HG02759 (cell line): Measurements from ENCODE around the gene IFNLR1.

Source experiments
- ATAC-seq: cut with Tn5 transposase; IDR thresholded peaks from one replicate; pipeline ENCODE4 v1.9.1; 2021; ENCODE audit warnings: mild to moderate bottlenecking, moderate library complexity; ENCODE audit not compliant: unreplicated experiment

Gene IFNLR1

DNA sequence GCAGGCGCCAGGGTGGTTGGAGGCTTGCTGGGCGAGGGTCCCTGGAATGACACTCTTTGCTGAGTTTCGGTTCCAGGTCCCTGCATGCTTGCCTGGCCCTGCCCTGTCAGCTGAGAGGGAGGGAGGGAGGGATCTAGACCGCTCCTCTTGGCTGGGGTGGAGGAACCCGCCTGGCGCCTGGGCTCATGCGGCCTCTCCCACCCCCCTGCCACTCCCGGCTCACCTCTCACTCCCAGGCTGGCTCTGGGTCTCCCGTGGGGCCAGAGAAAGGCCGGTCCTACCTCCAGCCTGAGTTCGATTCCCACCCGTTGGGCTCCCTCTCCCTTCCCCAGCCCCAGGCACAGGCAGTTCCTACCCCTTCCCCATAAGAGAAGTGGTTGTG, 19.0 kb upstream of the IFNLR1 start:
- no peak for ATAC-seq

DNA sequence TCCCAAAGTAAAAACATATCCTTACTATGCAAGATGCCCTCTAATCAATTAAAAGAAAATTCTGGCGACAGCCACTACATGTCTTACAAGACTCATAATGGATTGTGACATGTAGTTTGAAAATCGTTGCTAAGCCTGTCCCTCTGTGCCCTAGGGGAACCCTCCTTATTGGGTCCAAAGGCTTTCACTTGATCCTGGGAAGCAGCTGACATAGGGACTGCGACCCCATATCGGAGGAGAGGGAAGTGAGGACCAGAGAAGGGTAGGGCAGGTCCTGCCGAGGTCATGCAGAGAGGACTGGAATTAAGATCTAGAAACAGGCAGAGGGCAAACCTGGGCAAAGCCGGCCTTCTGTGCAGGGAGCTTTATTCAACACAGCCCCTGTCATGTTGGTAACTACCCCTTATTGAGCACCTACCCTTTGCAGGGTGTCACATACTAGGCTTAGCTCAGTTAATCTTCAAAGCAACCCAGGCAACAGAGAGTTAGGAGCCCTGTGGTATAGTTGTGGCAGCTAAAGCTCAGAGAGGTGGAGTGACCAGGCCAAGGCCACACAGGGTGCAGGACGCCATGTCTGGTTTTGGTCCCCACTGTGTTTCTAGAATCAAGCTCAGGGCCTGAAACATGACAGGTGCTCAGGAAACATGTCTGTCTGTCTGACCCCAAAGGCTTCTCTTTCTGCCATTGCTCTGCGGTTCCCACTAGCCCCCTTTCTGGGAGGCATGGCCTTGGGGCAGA, 18.4 kb upstream of the IFNLR1 start:
- no peak for ATAC-seq

DNA sequence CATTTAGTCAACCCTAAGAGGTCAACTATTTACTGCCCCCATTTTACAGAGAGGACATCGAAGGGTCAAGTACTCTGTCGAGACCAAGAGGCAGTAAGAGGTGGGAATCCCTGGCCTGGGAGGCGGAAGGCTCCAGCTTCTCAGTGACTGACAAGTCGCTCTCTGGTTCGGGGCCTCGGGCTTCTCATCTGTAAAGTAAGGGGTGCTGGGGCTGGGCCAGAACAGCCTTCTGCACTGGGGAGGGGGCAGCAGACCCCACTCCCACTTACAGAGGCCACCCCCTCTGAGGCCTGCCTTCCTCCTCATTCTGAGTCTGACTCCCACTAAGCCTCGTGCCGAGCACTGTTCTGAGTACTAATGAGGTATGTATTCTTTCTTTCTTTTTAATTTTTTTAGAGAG, 17.0 kb upstream of the IFNLR1 start:
- ATAC-seq = no peak

DNA sequence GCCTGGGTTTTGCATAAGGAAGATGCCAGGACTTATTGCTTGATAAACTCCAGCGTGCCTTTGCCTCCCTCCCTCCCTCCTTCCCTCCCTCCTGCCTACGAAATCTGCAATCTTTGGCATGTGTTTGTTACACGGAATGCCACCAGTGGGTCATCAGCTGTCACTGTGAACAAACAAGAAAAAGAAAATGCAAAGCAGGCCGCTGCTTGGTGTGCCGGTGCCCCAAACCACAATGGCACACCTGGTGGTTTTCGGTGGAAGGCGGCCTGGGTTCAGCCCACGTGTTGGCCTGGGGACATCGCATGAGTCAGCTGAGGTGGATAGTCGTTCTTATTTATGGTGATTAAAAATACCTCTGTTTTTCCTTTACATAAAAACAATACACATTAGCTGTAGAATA, 16.3 kb upstream of the IFNLR1 start:
- peak; percentile 83 for ATAC-seq

DNA sequence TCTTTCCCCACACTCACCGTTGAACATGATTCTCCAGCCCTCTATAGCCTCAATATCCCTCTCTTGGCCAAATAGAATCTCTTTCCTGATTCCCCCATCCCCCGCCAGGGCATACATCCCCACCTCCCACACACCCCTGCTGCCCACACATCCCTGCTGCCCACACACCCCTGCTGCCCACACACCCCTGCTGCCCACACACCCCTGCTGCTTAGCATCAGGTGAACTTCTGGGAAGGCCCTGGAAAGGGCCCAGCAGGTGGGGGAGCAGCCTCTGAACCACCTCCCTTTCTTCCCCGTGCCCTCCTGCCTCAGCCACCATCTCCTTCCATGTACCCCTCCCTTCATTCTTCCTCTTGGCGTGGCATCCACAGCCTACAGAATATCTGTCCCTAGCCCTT, 15.9 kb upstream of the IFNLR1 start:
- no peak for ATAC-seq

DNA sequence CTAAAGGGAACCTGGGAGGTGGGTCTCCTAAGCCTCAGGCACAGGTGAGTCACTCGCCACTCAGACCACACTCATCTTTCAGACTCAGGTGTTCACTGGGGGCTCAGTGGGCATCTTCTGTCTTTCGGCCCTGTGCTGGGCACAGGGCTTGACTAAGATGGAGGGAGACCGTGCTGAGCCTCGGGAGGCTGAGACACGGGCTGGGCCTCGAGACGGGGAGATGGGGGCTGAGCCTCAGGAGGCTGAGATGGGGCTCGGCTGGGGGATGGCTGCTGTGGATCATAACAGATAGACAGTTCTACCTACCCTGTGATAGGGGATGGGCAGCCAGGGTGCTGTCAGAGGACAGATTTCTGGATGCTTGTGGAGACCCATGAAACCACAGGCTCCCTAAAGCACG, 15.5 kb upstream of the IFNLR1 start:
- ATAC-seq = no peak

DNA sequence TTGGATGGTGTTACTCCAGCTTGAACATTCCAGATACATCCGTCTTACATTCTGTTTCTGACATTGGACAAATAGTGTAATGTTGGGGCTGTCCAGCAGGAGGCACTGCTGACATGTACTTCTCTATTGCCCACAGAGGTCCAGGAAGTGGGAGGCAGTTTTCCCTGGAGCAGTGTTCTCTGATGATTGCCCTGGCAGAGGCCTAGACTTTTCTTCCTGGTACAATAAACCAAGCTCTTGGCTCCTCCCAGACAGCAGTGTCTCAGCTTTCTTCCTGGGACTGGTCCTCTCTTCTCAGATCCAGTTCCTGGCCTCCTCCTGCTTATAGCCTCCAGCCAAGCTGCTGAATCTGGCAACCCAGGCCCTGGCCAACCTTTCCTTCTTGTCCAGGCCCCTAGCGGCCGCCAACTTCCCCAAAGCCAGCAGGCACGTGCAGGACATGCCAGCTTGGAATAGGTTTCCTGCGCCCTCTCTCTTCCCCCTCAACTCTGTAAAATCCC, 14.9 kb upstream of the IFNLR1 start:
- ATAC-seq = no peak

DNA sequence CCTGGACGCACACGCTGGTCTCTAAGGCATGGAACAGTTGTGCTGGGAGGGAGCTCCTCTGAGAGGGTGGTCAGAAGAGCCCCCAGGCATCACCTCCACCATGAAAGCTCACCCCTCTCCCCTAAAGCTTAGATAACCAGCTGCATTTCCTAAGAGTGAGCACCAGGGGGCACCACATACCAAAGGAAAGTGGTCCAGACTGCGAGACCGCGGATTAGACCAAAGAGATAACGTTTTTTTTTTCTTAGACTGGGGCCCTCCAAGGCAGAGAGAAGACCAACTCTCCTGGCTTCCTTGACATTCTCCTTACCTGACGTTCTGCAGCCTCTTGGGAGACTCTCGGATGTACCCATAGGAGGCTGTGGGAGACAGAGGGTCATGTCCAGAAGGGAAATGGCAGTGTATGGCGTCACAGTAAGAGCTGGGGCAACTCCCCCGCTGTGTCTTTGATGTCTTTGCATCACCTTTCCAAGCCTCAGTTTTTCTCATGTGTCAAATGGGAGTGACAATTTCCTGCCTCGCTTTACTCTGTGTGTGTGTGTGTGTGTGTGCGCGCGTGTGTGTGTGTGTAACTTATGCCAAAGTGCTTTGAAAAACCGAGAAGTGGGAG, 12.3 kb upstream of the IFNLR1 start:
- ATAC-seq = no peak

DNA sequence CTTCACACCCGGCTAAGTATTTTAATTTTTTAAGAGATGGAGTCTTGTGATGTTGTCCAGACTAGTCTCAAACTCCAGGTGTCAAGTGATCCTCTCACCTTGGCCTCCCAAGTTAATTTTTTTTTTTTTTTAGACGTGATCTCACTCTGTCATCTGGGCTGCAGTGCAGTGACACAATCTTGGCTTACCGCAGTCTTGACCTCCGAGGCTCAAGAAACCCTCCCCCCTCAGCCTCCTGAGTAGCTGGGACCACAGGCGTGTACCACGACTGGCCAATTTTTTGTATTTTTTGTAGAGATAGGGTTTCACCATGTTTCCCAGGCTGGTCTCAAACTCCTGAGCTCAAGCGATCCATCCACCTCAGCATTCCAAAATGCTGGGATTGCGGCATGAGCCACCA, 11.7 kb upstream of the IFNLR1 start:
- no peak for ATAC-seq

DNA sequence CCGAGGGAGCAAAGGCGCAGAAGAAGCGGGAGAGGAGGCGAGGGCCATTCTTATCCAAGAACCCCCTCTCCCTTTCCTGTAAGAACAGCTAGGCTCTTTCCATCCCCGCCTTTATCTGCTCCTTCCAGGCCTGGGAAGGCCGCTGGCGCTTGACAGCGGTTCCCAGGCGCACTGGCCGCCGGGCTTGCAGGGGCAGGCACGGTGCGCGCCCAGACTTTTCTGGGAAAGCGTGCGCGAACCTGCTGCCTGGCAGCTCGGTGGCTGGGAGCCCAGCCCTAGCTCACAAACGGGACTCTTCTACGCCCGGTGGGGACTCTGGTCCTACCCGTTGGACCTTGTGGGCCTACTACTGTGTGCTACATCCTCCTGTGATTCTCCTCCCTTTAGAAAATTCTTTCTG, 8.8 kb upstream of the IFNLR1 start:
- no peak for ATAC-seq

DNA sequence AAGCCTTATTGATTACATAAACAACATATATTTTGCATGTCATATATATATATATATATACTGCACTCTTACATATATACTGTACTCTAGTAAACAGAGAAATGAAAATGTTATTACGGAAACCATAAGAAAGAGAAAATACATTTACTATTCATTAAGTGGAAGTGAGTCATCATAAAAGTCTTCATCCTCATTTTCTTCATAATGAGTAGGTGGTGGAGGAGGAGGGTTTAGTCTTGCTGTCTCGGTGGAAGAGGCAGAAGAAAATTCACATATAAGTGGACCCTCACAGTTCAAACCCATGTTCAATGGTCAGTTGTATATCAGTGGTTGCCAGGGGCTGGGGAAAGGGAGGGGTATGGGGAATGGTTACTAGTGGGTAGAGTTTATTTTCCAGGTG, 8.0 kb upstream of the IFNLR1 start:
- ATAC-seq = no peak

DNA sequence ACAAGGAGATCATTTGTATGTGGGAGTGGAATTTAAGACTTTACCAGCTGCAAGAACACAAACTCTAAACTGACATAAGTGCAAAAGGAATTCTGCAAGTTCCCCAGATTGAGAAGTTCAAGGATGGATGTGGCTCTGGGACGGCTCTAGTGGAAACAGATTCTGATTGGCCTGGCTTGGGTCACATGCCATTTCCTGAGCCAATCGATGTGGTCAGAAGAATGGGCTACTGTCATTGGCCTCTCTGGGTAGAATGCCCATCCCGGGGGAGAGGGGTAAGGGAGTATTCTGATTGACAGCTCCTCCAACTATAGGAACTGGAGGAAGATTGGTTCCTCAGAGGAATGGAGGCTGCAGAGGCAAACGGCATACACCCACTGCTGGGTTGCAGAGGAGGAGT, 6.0 kb upstream of the IFNLR1 start:
- no peak for ATAC-seq

DNA sequence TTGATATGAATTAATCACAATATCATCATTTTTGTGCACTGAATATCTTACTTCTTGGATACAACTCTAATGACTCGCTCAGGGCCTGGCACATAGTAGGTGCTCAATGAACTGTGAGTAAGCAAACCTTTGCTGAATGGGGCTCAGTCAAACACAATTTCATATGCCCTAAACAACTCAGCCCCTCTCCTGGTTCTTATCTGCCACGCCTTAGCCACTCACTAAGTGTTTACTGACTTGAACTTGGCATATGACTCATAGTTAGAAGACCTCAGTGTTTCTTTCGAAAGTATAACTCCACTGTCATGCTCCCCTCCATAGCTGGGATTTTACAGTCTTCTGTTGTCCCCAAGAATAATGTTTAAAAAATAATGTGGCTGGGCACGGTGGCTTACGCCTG, 4.8 kb upstream of the IFNLR1 start:
- no peak for ATAC-seq

DNA sequence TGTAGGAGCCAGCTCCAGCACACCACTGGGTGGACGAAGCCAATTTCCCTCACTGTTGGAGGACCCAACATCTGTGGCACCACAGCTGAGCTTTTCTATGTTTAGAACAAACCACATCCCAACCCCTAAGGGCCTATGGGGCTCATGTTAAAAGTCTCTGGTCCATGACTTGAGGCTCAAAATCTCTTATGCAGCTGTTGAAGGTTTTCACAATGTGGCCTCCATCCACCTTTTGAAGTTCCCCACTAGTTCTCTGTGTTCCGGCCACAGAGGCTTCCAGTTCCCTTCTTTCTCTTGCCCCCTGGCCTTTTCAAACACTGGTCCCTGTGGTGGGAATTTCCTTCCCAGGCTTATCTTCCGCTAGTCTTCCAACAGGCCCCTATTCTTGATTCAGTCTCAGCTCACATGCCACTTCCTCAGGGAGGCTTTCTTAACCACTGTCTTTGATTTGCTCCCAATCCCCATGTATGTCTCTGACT, 3.9 kb upstream of the IFNLR1 start:
- ATAC-seq = peak; percentile 47

DNA sequence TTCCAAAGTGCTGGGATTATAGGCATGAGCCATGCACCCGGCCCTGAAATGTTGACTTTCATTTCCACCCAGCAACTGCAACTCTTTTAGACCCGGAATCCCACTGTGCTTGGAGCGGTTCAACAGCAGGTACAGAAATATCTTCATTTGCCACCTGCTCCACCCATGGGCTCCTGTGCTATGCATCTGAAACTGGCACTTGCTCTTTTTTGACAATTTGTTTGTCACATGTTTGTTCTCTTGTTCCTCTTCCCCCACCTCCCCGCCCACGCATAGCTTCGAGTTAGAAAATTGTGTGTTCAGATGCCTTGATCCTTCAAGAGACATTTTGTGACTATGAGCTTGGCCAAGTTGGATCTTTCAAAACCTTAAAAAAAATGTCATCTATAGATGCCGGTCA, 2.4 kb upstream of the IFNLR1 start:
- no peak for ATAC-seq

DNA sequence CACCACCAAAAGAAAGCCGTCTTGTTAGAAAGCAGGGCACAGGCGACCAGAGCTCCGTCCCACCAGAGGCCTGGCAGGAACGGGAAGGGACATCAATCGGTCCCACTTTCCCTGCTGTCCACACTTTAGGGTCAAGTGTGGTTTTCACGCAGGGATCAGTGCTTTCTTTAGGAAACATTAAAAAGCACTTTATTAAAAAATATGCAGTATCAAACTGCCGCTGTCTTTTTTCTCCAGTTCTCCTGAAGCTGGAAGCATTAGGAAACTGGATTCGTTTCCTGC, 437 bp downstream of the IFNLR1 start:
- no peak for ATAC-seq

DNA sequence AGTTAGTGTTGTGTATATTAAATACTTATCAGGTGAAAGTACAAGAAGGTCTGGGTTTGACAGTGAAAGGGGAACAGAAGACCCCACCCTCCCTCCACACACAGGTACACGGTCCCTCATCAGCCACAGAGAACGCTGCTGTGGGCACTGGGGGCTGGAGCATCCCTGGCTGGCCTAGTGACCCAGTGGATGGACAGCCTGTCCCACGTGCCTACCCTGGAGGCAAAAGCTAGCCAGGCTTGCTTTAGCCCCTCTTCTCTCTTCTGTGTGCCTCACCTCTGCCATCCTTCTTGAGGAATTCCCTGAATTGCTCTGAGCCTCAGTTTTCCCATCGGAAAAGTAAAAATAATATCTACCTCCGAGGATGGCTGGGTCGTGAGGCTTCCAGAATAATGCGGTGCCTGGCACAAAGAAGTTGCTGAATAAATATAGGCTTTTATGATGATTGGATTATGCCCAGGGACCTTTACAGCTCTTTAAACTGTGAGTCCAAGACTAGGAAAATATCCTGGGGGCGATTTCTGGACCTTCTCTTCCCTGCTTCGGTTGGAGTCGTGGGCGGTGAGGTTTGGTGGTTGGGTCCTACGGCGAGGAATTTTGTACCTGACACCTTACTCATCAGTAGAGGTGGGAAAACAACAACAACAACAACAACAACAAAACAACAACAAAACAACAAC, 918 bp downstream of the IFNLR1 start:
- no peak for ATAC-seq

DNA sequence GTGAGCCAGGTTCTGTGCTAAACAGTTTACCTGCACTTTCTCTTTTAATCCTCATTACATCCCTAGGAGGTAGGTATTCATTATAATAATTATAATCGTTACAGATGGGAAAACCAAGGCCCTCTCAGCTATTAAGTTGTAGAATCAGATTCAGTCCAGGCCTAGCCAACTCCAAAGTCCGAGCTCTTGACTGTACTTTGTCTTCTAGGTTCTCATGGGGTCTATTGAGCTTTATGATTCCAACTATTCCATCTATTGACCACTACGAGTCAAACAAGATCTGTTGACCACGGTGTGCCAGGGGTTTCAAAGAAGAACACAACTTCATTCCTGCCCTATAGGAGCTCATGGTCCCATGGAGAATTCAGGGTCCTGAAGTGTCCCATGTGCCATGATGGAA, 2.0 kb downstream of the IFNLR1 start:
- no peak for ATAC-seq

DNA sequence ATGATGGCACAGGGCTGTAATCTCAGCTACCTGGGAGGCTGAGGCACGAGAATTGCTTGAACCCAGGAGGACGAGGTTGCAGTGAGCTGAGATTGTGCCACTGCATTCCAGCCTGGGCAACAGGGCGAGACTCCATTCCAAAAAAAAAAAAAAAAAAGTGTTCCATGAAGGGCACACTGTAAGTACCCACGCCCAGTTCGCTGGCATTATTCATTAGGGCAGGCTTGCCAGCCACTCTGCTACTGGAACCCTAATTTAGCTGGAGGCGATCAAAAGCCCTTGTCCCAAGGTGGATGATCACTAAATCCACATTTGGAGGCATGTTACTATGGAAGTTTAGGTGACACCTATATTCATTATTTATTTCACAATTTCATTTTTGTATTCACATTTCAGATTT, 5.0 kb downstream of the IFNLR1 start:
- ATAC-seq = no peak

DNA sequence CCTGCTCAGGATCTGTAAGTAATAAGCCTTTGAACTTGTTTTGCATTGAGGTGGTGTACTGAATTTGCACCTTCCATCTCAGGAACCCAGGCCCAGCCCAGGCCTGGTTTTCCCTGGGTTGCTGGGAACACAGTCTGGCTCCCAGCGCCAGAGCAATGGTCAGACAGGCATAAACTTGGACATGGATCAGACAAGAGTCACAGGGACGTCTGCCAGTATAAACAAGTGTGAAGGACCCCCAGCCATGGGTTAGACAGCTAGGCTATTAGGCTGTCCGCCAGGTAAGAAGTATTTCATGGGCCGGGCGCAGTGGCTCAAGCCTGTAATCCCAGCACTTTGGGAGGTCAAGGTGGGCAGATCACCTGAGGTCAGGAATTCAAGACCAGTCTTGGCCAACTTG, 5.5 kb downstream of the IFNLR1 start:
- ATAC-seq = no peak

DNA sequence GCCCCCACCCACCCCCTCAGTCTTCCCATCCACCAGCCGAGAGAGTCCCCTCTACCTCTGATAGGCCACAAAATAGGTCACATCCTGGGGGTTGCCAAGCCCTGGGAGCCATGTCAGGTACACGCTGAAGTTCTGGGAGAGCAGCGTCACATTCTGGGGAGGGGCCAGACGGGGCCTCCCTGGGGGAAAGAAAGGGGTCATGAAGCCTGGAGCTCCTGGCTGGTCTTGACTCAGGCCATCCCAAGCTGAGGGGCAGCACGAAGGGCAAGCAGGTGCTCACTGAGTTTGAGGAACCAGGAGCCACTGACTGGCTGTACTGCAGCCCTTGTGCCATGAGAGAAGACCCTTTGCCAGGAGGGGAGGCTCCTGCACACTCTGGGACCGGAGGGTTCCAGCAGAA, 6.4 kb downstream of the IFNLR1 start:
- ATAC-seq = no peak

DNA sequence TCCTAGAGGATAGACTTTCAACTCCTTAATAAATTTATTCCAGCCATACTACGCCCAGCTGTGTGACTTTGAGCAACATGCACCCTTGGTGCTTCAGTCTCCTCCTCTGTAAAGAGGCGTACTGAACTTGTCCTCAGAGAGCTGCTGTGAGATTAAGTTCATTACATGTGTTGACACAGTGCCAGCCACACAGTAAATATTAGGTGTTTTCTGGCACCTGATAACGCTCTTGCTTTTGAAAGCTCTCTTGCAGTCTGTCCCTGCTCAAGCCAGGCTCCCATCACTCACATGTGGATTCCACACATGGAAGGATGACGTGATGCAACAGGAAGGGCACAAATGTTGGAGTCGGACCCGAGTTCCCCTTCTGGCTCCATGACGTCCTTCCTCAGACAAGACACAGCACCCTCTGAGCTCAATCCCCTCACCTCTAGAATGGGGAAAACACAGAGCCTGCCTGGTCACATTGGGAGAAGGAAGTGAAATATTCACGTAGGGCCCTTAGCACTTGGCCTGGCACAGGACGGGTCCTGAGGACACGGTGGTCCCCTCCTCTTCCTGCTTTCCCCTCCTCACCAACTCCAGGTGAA, 7.7 kb downstream of the IFNLR1 start:
- ATAC-seq = no peak
